ENCODE measurements around the gene CNTN1.

- TF ChIP-seq CTCF (conservative IDR thresholded peaks at IDR 0.05; ENCODE audit: low read depth, low read length) (no peak), POLR2A (IDR thresholded peaks at IDR 0.05; ENCODE audit: low read depth, low read length) (no peak), BHLHE40 (IDR thresholded peaks at IDR 0.05; ENCODE audit: low read depth, low read length) (no peak), RAD21 (IDR thresholded peaks at IDR 0.05; ENCODE audit: low read length) (no peak), MAFK (IDR thresholded peaks at IDR 0.05; ENCODE audit: low read depth, low read length) (no peak), SMC3 (IDR thresholded peaks at IDR 0.05; ENCODE audit: low read depth, low read length) (no peak), RFX5 (IDR thresholded peaks at IDR 0.05; ENCODE audit: low read depth, low read length) (no peak), NFE2L2 (IDR thresholded peaks at IDR 0.05; ENCODE audit: low read depth, low read length) (no peak), CEBPB (IDR thresholded peaks at IDR 0.05; ENCODE audit: low read depth, low read length) (no peak), MXI1 (IDR thresholded peaks at IDR 0.05; ENCODE audit: borderline replicate concordance, low read depth, low read length) (no peak)
- TF ChIP-seq, protein P1, sequence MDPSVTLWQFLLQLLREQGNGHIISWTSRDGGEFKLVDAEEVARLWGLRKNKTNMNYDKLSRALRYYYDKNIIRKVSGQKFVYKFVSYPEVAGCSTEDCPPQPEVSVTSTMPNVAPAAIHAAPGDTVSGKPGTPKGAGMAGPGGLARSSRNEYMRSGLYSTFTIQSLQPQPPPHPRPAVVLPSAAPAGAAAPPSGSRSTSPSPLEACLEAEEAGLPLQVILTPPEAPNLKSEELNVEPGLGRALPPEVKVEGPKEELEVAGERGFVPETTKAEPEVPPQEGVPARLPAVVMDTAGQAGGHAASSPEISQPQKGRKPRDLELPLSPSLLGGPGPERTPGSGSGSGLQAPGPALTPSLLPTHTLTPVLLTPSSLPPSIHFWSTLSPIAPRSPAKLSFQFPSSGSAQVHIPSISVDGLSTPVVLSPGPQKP (IDR thresholded peaks at IDR 0.05; ENCODE audit: borderline replicate concordance, low read depth, low read length): no peak
Observed at GRCh38 chr12:40663781-40664180, 28.5 kb upstream of the CNTN1 start.

Data from IMR-90 (cell line).